Fibroblast of pulmonary artery (primary cell): ENCODE data around the gene SUN5.
"Not testable (repeated sequence)": the region's sequence is repeated elsewhere in the genome, so short reads cannot be mapped to it uniquely, and the experiment has no call there.

ENCODE experiments used
- DNase-seq: peaks from one replicate; pipeline ENCODE4 v3.0.0-alpha.2; 2010; ENCODE audit warnings: low read depth
- H3K4me3 ChIP-seq: replicated peaks from 2 replicates; pipeline ENCODE4 v1.5.1; 2011; ENCODE audit warnings: low read depth, mild to moderate bottlenecking, control low read depth, low read length, moderate library complexity
- TF ChIP-seq, protein P1 (sequence below): IDR thresholded peaks from 2 replicates; pipeline ENCODE4 v1.5.1; 2011; ENCODE audit warnings: mild to moderate bottlenecking, control low read depth, low read length, inconsistent platforms; ENCODE audit errors: missing control alignments

Gene SUN5

DNA sequence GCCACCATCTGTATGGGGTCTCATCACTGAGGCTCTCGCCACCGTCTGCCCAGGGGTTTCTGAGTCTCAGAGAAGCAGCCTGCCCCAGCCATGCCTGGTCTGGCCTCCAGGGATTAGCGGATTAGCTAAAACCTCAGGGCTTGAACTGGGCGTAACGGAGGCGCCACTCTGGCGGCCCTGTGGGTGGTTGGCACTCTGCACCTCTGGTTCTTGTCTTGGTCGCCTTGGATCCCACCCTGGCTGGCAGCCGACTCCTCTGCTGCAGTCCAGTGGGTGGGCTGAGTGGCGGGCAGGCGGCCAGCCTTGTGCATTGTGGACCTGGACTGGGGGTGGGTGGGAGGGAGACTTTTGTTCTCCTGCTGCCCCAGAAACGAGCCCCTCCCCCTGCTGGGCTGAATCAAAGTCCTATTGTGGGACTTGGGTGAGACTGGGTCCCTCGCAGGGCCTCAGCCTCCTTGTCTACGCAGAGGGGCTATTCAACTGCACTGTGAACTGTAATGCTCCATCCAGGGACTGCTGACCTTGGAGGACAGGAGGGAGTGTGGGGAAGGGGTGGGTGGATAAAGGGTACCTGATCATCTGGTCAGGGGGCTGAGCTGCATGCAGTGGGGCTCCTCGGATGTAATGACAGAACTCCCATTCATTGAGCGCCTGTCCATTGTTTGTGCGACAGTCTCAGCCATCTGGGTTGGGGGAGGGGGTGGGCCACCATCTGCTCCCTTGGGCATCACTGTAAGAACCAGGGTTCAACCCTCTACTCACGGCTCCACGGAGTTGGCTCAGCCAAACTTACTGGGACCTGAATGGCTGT, 23.9 kb downstream of the SUN5 start:
- TF ChIP-seq, protein P1, sequence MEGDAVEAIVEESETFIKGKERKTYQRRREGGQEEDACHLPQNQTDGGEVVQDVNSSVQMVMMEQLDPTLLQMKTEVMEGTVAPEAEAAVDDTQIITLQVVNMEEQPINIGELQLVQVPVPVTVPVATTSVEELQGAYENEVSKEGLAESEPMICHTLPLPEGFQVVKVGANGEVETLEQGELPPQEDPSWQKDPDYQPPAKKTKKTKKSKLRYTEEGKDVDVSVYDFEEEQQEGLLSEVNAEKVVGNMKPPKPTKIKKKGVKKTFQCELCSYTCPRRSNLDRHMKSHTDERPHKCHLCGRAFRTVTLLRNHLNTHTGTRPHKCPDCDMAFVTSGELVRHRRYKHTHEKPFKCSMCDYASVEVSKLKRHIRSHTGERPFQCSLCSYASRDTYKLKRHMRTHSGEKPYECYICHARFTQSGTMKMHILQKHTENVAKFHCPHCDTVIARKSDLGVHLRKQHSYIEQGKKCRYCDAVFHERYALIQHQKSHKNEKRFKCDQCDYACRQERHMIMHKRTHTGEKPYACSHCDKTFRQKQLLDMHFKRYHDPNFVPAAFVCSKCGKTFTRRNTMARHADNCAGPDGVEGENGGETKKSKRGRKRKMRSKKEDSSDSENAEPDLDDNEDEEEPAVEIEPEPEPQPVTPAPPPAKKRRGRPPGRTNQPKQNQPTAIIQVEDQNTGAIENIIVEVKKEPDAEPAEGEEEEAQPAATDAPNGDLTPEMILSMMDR, result no peak
- no peak for DNase-seq
- H3K4me3 ChIP-seq, result no peak overlapping the region

DNA sequence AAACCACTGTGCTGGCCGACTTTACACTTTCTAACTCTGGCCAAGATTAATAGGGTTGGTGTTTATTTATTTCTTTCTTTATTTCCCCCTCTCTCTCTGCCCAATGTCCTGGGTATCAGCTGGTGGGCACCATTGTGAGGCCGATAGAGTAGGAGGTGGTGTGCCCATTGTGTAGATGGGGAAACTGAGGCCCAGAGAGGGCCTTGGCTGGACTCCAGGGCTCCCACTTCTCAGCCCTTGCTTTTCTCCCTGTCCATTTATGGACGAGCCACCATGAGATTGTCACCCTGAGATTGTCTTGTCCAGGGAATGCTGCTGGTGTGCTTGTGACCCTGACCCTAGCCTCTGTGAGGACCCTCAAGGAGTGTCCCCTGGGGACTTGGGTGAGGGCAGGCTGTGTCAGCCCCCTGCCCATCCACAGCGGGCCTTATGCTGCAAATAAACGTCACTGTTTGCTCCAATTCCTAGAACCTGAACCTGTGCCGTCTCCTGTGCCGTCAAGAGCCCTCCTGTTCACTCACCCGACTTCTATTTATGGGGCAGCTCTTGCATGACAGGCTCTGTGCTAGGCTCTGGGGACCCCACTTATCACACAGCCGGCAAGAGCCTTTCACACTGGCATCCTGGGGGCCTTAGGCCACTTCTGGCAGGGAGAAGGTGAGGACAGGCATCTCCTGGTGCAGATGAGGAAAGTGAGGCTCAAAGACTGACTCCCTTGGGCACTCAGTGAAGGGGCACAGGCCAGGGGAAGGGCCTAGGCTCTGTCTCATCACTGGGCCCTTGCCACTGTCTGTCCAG, 24.8 kb downstream of the SUN5 start:
- DNase-seq, result no peak
- TF ChIP-seq, protein P1, result no peak
- no peak overlapping the region for H3K4me3 ChIP-seq

- no peak overlapping the region for H3K4me3 ChIP-seq
- TF ChIP-seq, protein P1, result no peak
- no peak for DNase-seq
Measured at GRCh38 chr20:32978009-32978335, 26.3 kb downstream of the SUN5 start.

DNA sequence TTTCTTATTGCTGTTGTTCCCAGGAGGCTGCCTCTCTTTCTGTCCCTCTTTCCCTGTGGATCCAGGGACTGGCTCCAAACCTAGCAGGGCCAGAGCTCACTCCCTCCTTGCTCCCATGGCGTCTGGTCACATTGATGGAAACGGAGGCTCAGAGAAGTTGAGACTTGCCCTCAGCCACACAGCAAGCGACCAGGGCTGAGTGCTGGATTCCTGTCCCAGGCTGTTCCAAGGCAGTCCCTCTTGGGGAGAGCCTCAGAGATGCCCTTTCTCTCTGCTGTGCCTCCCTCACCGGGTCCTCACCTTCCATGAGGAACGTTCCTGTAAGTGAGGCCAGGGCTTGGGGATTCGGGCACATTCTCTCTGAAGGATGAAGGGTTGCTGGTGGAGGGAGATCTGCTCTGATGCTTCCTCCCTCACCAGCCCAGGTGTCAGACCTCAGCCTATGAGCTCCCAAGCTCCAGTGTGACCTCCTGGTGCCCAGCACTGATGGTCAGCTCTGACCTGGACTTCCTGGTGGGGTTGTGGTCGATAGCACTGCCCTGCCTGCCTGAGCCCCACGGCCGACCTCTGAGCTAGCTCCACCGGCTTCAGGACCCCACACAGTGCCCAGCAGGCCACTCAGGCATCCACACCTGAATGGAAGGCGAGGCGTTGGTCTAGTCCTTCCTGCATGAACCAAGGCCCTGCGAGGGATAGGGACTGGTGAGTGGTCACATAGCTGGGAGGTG, 26.8 kb downstream of the SUN5 start:
- TF ChIP-seq, protein P1, result no peak
- no peak overlapping the region for H3K4me3 ChIP-seq
- DNase-seq, result no peak

DNA sequence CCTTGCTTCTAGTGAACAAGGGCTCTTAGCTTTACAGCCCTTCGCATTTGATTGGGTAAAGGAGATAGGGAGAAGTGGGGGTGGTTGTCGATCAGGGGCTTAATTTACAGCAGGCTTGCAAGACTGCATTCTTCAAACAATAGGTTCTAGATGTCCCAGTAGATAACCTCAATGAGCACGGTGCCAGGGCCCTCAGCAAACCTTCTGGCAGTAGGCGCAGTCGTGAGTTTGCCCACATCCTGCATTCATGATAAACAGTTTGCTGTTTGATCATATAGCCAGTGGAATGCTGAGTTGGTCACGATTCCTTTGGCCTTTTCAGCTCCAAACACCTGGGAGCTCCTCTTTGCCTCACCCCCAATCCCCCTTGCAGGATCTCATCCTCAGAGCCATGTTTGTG, 27.5 kb downstream of the SUN5 start:
- TF ChIP-seq, protein P1, result no peak
- no peak for DNase-seq
- H3K4me3 ChIP-seq, result no peak overlapping the region

DNA sequence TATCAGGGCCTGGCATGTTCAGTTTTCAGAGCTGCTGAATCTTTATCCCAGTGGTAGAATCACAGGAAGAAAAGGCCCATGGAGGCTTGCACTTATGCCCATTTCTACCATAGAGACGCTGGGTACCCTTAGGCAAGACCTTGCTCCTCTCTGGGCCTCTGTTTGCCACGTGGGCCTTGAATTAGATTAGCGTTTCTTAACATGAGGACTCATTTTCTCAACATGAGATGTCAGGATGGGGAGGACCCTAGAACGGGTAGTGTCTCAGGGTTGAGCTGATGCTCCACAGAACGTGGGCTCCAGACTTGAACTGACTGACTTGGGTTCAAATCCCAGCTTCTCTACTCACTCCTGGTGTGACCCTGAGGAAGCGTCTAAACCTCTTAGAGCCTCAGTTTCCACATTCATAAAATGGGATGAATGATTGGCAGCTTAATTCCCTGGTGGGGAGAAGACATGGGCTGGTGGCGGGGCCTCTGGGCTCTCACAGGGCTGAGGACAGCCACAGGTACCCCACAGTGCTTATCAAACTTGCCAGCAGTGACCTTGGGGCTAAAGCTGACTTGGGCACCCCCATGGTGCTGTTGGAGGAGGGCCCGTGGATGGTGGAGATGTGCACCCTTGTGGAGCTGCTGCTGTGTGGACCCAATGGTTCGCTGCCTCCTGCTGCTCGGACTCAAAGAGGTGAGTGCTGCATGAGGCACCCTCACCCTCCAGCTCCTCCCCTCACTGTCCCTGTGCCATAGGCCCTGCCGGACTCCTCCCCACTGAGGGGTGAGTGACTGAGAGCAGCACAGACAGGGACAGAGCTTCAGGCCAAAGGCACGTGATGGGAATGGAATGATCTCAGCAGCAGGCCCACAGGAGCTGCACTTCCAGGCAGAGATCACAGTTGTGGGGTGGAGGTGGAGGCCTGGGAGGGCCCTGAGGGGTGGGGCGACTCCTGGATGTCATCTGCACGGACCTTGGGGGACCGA, 28.2 kb downstream of the SUN5 start:
- TF ChIP-seq, protein P1, result no peak
- H3K4me3 ChIP-seq, result no peak overlapping the region
- no peak for DNase-seq

DNA sequence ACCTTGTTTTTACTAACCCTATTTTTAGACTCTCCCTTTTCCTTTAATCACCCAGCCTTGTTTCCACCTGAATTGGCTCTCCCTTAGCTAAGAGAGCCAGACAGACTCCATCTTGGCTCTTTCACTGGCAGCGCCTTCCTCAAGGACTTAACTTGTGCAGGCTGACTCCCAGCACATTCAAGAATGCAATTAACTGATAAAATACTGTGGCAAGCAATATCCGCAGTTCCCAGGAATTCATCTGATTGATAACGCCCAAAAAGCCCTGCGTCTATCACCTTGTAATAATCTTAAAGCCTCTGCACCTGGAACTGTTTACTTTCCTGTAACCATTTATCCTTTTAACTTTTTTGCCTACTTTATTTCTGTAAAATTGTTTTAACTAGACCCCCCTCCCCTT, 29.1 kb downstream of the SUN5 start:
- not testable (repeated sequence) for DNase-seq, H3K4me3 ChIP-seq

DNA sequence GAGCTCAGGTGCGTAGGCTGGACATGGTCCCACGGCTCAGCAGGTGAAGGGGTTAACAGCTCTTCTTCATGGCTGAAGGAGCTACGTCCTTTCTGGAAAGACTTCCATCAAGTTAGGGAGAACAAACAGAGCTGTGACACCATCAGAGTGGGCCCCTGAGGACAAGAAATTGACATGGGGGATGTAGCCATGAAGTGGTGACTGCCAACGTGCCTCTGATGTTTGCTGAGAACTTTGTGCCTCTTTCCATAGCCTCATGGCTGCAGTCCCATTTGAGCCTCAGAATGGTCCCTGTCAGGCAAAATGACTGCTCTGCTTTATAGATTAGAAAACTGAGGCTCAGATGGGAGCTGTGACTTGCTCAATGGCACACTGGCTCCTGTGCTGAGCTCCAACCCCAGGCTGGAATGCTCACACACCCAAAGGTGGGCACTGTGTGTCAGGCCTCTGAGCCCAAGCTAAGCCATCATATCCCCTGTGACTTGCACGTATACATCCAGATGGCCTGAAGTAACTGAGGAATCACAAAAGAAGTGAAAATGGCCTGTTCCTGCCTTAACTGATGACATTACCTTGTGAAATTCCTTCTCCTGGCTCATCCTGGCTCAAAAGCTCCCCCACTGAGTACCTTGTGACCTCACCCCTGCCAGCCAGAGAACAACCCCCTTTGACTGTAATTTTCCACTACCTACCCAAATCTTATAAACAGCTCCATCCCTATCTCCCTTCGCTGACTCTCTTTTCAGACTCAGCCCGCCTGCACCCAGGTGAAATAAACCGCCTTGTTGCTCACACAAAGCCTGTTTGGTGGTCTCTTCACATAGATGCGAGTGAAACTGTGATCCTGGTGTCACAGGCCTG, 29.8 kb downstream of the SUN5 start:
- DNase-seq, H3K4me3 ChIP-seq: not testable (repeated sequence)
